GM12878 (cell line): Measurements from ENCODE around the gene SESTD1. TPM values are rescaled to one million over a fixed set of nuclear protein-coding genes. Genes with fewer than 3 reads are reported as not detected.
A peak's percentile ranks its signal among the peaks of the same experiment; 100 is the strongest.

Experiments used
- ATAC-seq: fragments of 200-7000 bp; cut with Tn5 transposase; 3 replicates; pipeline ENCODE4 v1.9.1; 2020; ENCODE audit warnings: mild to moderate bottlenecking, moderate library complexity
- BruUV-seq: library from RNA; stranded (reverse); fragments of 400-500 nt; replicated peaks from 2 replicates; lab custom pipeline; 2021; lab: Mats Ljungman, UMichigan
- CTCF ChIA-PET: fragments of 300-600 bp; sonication (Branson Sonifier 250); formaldehyde crosslinking; extraction: SDS; loops from one replicate; lab custom pipeline; 2021; ENCODE audit warnings: inconsistent platforms; lab: Yijun Ruan, JAX
- POLR2A ChIA-PET: fragments of 350-600 bp; formaldehyde crosslinking; extraction: SDS; loops from one replicate; lab custom pipeline; 2021; ENCODE audit warnings: inconsistent platforms; lab: Charles Lee
- RAD21 ChIA-PET: fragments of 300-600 bp; sonication (Branson Sonifier 250); formaldehyde crosslinking; loops from one replicate; lab custom pipeline; 2023; ENCODE audit warnings: antibody characterized with exemption; ENCODE audit not compliant: unreplicated experiment; lab: Charles Lee
- SMC1A ChIA-PET: fragments of 300-600 bp; sonication (Branson Sonifier 250); formaldehyde crosslinking; loops from one replicate; lab custom pipeline; 2023; ENCODE audit not compliant: unreplicated experiment, uncharacterized antibody; lab: Charles Lee
- DNase-seq: peaks from one replicate; pipeline ENCODE4 v3.0.0-alpha.2; 2011; ENCODE audit warnings: low read depth, low spot score
- FAIRE-seq: peaks from 3 replicates; lab custom pipeline; 2011; peaks lifted over from hg19 to GRCh38; lab: Jason Lieb, UNC
- H2AFZ ChIP-seq: 2 replicates; pipeline ENCODE4 v1.6.0; 2011; ENCODE audit warnings: low read depth, low read length, control low read depth; ENCODE audit not compliant: control insufficient read depth
- H3K27ac ChIP-seq: 2 replicates; pipeline ENCODE4 v1.5.1; 2011; ENCODE audit warnings: control low read depth; ENCODE audit not compliant: control insufficient read depth, insufficient read depth
- H3K27me3 ChIP-seq, 2 experiments: replicated peaks in 1 of 2; 2 replicates each; pipeline versions ENCODE4 v1.6.0 to v1.6.1; 2011; ENCODE audit warnings: low read length in 1 of 2; ENCODE audit not compliant: control insufficient read depth in 2 of 2, insufficient read depth in 2 of 2
- H3K36me3 ChIP-seq, 2 experiments: 2 replicates each; pipeline ENCODE4 v1.5.1; 2011; ENCODE audit warnings: low read length in 1 of 2; ENCODE audit not compliant: control insufficient read depth in 2 of 2, insufficient read depth in 2 of 2
- H3K4me1 ChIP-seq: 2 replicates; pipeline ENCODE4 v1.6.1; 2011; ENCODE audit warnings: mild to moderate bottlenecking, low read length, moderate library complexity, mixed read lengths; ENCODE audit not compliant: control insufficient read depth, insufficient read depth
- H3K4me2 ChIP-seq: 2 replicates; pipeline ENCODE4 v1.6.0; 2011; ENCODE audit warnings: control low read depth; ENCODE audit not compliant: control insufficient read depth, insufficient read depth
- H3K4me3 ChIP-seq: fragments of 200-600 bp; sonication (generic); 2 replicates; pipeline ENCODE4 v1.5.1; 2016
- H3K79me2 ChIP-seq: 2 replicates; pipeline ENCODE4 v1.6.0; 2011; ENCODE audit warnings: low read length; ENCODE audit not compliant: control insufficient read depth, insufficient read depth
- H3K9ac ChIP-seq: 2 replicates; pipeline ENCODE4 v1.8.0; 2011; ENCODE audit warnings: low read length, control low read depth, mixed read lengths; ENCODE audit not compliant: control insufficient read depth, insufficient read depth
- H3K9me3 ChIP-seq: replicated peaks from 3 replicates; pipeline ENCODE4 v1.5.1; 2011; ENCODE audit warnings: mild to moderate bottlenecking, low read length; ENCODE audit not compliant: control insufficient read depth, insufficient read depth
- H4K20me1 ChIP-seq: 2 replicates; pipeline ENCODE4 v1.6.0; 2011; ENCODE audit not compliant: control insufficient read depth, insufficient read depth
- E2F8 ChIP-seq: fragments of 450-650 bp; IDR thresholded peaks from 2 replicates; pipeline ENCODE4 v1.6.1; 2018; ENCODE audit warnings: mild to moderate bottlenecking, low read depth, moderate library complexity; ENCODE audit not compliant: partially characterized antibody
- EED ChIP-seq: sonication (generic); IDR thresholded peaks from 2 replicates; pipeline ENCODE4 v1.6.1; 2016; ENCODE audit warnings: antibody characterized with exemption, low read depth
- EP300 ChIP-seq, 2 experiments: fragments of 150-350 bp in 1 of 2; IDR thresholded peaks; 2 replicates each; pipeline ENCODE4 v1.6.1; 2011 to 2012; ENCODE audit warnings: low read depth in 2 of 2, low read length in 2 of 2, borderline replicate concordance in 1 of 2, improper control_type of control experiment in 1 of 2, inconsistent platforms in 1 of 2; ENCODE audit not compliant: control insufficient read depth in 1 of 2
- HSF1 ChIP-seq: fragments of 150-350 bp; IDR thresholded peaks from 2 replicates; pipeline ENCODE4 v1.6.1; 2014; ENCODE audit warnings: mild to moderate bottlenecking, low read depth, low read length
- SP1 ChIP-seq: IDR thresholded peaks from one replicate; pipeline ENCODE4 v1.6.1; 2011; ENCODE audit warnings: low read depth, low read length
- ZNF207 ChIP-seq: fragments of 450-650 bp; IDR thresholded peaks from 2 replicates; pipeline ENCODE4 v1.6.1; 2014; ENCODE audit warnings: antibody characterized with exemption, mild to moderate bottlenecking, borderline replicate concordance
- ZNF384 ChIP-seq: IDR thresholded peaks from 2 replicates; pipeline ENCODE4 v1.6.1; 2012; ENCODE audit warnings: low read depth, mild to moderate bottlenecking, low read length, improper control_type of control experiment, borderline replicate concordance
- in situ Hi-C: fragments of 300-500 bp; cut with MboI; formaldehyde crosslinking; loops from 9 replicates; pipeline ENCODE4 v1.14.3; 2018; ENCODE audit warnings: mixed read lengths
- intact Hi-C: fragments of 100-400 bp; cut with micrococcal nuclease; formaldehyde crosslinking; loops from one replicate; pipeline ENCODE4 v1.14.2; 2022; ENCODE audit not compliant: unreplicated experiment
- polyA plus RNA-seq, 11 experiments: library from polyadenylated mRNA; depleted of rRNA in 4 of 11; unstranded in 6 of 11; stranded (reverse) in 5 of 11; fragments of >200 nt; fragmentation: Nextera tagmentation in 4 of 11; fragmentation: Illumina TruSeq in 1 of 11; extraction: Ambion mirVana in 4 of 11; extraction: Trizol in 1 of 11; gene quantifications; 1 replicate in 1 of 11; 2 replicates in 10 of 11; pipeline versions ENCODE4 v1.2.1 to v1.2.3, GENCODE V29; 2011 to 2016; ENCODE audit warnings: inconsistent platforms in 2 of 11, missing spikeins in 2 of 11, low read depth in 1 of 11
- total RNA-seq, 4 experiments: library from RNA; depleted of rRNA in 3 of 4; stranded (reverse); fragments of >200 nt in 3 of 4; fragmentation: Illumina TruSeq in 1 of 4; extraction: Trizol in 1 of 4; gene quantifications; 2 replicates each; pipeline versions ENCODE4 v1.2.1 to v1.2.3, GENCODE V29; 2013 to 2021

The SESTD1 gene
- total and polyA plus RNA-seq, 10 of the 15 experiments (the other 5 are each of a cell fraction or from before 2014, with no cell fraction given), result 4.4 to 22.7 (median 9.5) TPM

- no peaks in the 10 kb centered on the region for H3K9me3 ChIP-seq
- ATAC-seq (no peak), FAIRE-seq (no peak), DNase-seq (no peak)
- H3K36me3 ChIP-seq, result no peaks in the 10 kb centered on the region
- no TSS peak for BruUV-seq
- ChIA-PET SMC1A (interaction anchor here (0.8 to 7.3 kb wide), 37 partner anchors 7 to 371 kb away, joined by 3 to 151 read pairs (median 11); partner anchors contain the start of gene CCDC141), RAD21 (interaction anchor here (0.6 to 6.5 kb wide), 29 partner anchors 9 to 429 kb away, joined by 3 to 122 read pairs (median 12); partner anchors contain the start of gene CCDC141), POLR2A (interaction anchor here (1.1 to 2.1 kb wide), 2 partner anchors 109 to 217 kb away, joined by 3 to 18 read pairs; no protein-coding TSS in a partner anchor), CTCF (interaction anchor here (0.6 to 6.5 kb wide), 44 partner anchors 10 to 429 kb away, joined by 3 to 191 read pairs (median 10); partner anchors contain the start of gene CCDC141)
- in situ Hi-C loops (loop anchor here (10.0 kb wide), 1 partner anchor 336 kb away; no protein-coding TSS in a partner anchor), intact Hi-C loops (no loop called here)
- no peaks in the 10 kb centered on the region for H3K4me1 ChIP-seq
- no peaks in the 10 kb centered on the region for H4K20me1 ChIP-seq
- H3K27ac ChIP-seq, result no peak overlapping the region
- TF ChIP-seq SP1 (no peak), ZNF384 (no peak), EP300 (IDR thresholded peaks at IDR 0.05; ENCODE audit: borderline replicate concordance in 1 of 2, control insufficient read depth in 1 of 2, low read depth in 2 of 2, low read length in 2 of 2) (no peak), EED (no peak), HSF1 (peak; percentile 92), ZNF207 (no peak), E2F8 (no peak)
- H3K79me2 ChIP-seq, result no peaks in the 10 kb centered on the region
- H3K9ac ChIP-seq, result no peak overlapping the region
- H3K4me2 ChIP-seq, result no peak overlapping the region
- H3K27me3 ChIP-seq, result no peaks in the 10 kb centered on the region
- H3K4me3 ChIP-seq, result no peak overlapping the region
- no peak overlapping the region for H2AFZ ChIP-seq
Measured at GRCh38 chr2:179130560-179130959, 134.1 kb downstream of the SESTD1 start.
